ENCODE measurements around the gene ZNF75A. TPM values are rescaled to one million over a fixed set of nuclear protein-coding genes. Genes with fewer than 3 reads are reported as not detected.

The ZNF75A gene
- total and polyA plus RNA-seq, 3 donors from 2014 or later: 29.5 to 66.3 (median 50.9) TPM

DNA sequence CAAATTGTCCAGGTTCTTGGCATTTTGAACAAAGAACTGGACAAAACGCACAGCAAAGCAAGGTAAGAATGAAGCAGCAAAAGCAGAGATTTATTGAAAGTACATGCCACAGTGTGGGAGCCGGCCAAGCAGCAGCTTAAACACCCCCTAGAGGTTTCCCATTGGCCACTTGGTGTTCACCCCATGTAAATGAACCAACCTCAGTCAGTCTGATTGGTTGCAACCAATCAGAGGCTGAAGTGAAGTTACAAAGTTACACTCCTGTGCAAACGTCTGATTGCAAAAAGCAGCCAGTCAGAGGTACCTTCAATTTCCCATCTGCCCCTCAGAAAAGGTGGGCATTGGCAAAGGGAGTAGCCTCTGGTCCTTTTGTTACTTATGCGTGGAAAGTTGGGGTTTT is 30.8 kb upstream of the ZNF75A start:
- TF ChIP-seq POLR2A (IDR thresholded peaks at IDR 0.05): no peak
- TF ChIP-seq, protein P1, sequence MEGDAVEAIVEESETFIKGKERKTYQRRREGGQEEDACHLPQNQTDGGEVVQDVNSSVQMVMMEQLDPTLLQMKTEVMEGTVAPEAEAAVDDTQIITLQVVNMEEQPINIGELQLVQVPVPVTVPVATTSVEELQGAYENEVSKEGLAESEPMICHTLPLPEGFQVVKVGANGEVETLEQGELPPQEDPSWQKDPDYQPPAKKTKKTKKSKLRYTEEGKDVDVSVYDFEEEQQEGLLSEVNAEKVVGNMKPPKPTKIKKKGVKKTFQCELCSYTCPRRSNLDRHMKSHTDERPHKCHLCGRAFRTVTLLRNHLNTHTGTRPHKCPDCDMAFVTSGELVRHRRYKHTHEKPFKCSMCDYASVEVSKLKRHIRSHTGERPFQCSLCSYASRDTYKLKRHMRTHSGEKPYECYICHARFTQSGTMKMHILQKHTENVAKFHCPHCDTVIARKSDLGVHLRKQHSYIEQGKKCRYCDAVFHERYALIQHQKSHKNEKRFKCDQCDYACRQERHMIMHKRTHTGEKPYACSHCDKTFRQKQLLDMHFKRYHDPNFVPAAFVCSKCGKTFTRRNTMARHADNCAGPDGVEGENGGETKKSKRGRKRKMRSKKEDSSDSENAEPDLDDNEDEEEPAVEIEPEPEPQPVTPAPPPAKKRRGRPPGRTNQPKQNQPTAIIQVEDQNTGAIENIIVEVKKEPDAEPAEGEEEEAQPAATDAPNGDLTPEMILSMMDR (IDR thresholded peaks at IDR 0.05): no peak
- Histone ChIP-seq H3K4me3 (no peak overlapping the region), H3K9me3 (no peaks in the 10 kb centered on the region), H3K27me3 (no peaks in the 10 kb centered on the region), H3K36me3 (ENCODE audit: low read depth, missing control alignments) (no peaks in the 10 kb centered on the region), H3K4me1 (peaks cover 24% of the 10 kb centered on the region), H3K27ac (peak overlapping the region; percentile 37 to 42)
- WGBS, 2 donors: 29 to 34% methylated on average over 4 of the region's 4 CpGs
- intact Hi-C loops (cut with DNase I; ENCODE audit: low total_unique reads): no loop called here
- DNase-seq: peak; percentile 86

DNA sequence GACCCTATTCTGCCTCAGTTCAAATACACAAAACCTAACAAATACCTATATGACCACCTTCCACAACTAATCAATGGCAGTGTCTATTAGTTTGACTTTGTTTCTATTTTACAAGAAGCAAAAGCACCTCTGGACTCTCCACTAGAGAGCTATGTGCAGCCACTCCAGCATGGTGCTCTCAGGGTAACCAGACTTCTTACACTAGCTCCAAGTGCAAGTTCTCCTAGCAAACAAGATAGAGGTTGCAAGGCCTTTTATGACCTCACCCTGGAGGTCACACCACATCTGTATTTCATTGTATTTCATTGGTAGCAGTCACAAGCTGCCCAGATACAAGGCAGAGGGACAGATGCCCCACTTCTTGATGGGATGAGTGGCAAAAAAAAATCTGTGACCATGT is 30.4 kb upstream of the ZNF75A start:
- Histone ChIP-seq H3K36me3 (ENCODE audit: low read depth, missing control alignments) (no peaks in the 10 kb centered on the region), H3K4me1 (peaks cover 24% of the 10 kb centered on the region), H3K27ac (peak overlapping the region; percentile 20 to 24), H3K9me3 (no peaks in the 10 kb centered on the region), H3K27me3 (no peaks in the 10 kb centered on the region), H3K4me3 (no peak overlapping the region)
- intact Hi-C loops (cut with DNase I; ENCODE audit: low total_unique reads): no loop called here
- peak; percentile 12 for DNase-seq
- TF ChIP-seq, protein P1 (IDR thresholded peaks at IDR 0.05): no peak
- TF ChIP-seq POLR2A (IDR thresholded peaks at IDR 0.05): no peak

GRCh38 chr16:3276679-3277078 is 28.6 kb upstream of the ZNF75A start:
- no peak for TF ChIP-seq POLR2A (IDR thresholded peaks at IDR 0.05)
- TF ChIP-seq, protein P1 (IDR thresholded peaks at IDR 0.05): no peak
- Histone ChIP-seq H3K27me3 (no peaks in the 10 kb centered on the region), H3K4me1 (peaks cover 25% of the 10 kb centered on the region), H3K36me3 (ENCODE audit: low read depth, missing control alignments) (no peaks in the 10 kb centered on the region), H3K27ac (no peak overlapping the region), H3K9me3 (no peaks in the 10 kb centered on the region), H3K4me3 (no peak overlapping the region)
- peak; percentile 14 for DNase-seq
- intact Hi-C loops (cut with DNase I; ENCODE audit: low total_unique reads): no loop called here
- WGBS, 2 donors: 82 to 86% methylated on average over 5 of the region's 5 CpGs

- peaks cover 16% of the 10 kb centered on the region for H3K4me1 ChIP-seq
- intact Hi-C loops (cut with DNase I; ENCODE audit: low total_unique reads): no loop called here
- H3K36me3 ChIP-seq (ENCODE audit: low read depth, missing control alignments): no peaks in the 10 kb centered on the region
- no peaks in the 10 kb centered on the region for H3K9me3 ChIP-seq
- no peak overlapping the region for H3K27ac ChIP-seq
- H3K27me3 ChIP-seq: no peaks in the 10 kb centered on the region
- peak; percentile 11 for DNase-seq
- peak overlapping the region in 1 of 2 donors; percentile 91 for H3K4me3 ChIP-seq
- no peak for TF ChIP-seq POLR2A (IDR thresholded peaks at IDR 0.05)
- TF ChIP-seq, protein P1 (IDR thresholded peaks at IDR 0.05): no peak
- 54 to 72% methylated on average over 6 of the region's 6 CpGs for WGBS, 2 donors
Observed at GRCh38 chr16:3281222-3281820, 24.0 kb upstream of the ZNF75A start.

DNA sequence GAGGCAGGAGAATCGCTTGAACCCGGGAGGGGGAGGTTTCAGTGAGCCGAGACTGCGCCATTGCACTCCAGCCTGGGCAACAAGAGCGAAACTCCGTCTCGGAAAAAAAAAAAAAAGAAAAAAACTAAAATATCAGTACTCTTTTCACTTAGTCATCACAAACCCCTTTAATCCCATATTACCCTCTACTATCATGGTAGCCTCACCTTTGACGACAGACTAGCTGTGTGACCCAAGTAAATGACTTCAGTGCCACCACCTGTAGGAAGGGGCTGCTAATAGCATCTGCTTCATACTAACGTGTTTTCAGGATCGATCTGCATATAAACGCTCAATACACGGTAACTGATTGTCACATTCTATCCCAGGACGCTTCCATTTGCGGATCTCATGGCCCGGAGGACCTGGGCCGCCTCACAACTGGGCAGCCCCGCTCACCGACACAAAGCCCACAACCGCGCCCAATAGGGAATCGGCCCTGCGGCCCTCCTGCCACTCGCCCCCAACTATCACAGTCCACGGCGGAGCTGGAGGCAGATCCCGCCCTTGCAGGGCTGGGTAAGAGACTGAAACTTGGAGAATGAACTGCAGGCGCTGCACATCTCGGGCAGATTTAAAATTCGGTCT is 23.1 kb upstream of the ZNF75A start:
- no peak for DNase-seq
- no peaks in the 10 kb centered on the region for H3K9me3 ChIP-seq
- peak overlapping the region; percentile 89 to 99 for H3K27ac ChIP-seq
- H3K27me3 ChIP-seq: no peaks in the 10 kb centered on the region
- H3K4me3 ChIP-seq: peak overlapping the region; percentile 86 to 91
- intact Hi-C loops (cut with DNase I; ENCODE audit: low total_unique reads): no loop called here
- TF ChIP-seq, protein P1 (IDR thresholded peaks at IDR 0.05): no peak
- 14 to 24% methylated on average over 16 to 29 of the region's 29 CpGs for WGBS, 2 donors
- no peaks in the 10 kb centered on the region for H3K36me3 ChIP-seq (ENCODE audit: low read depth, missing control alignments)
- peaks cover 16% of the 10 kb centered on the region for H3K4me1 ChIP-seq
